GM12878 (cell line): ENCODE results near the gene KLHL3. TPM values are rescaled to one million over a fixed set of nuclear protein-coding genes. Genes with fewer than 3 reads are reported as not detected.

Source experiments
- ATAC-seq: fragments of 200-7000 bp; cut with Tn5 transposase; 3 replicates; pipeline ENCODE4 v1.9.1; 2020; ENCODE audit warnings: mild to moderate bottlenecking, moderate library complexity
- BruUV-seq: library from RNA; stranded (reverse); fragments of 400-500 nt; replicated peaks from 2 replicates; lab custom pipeline; 2021; lab: Mats Ljungman, UMichigan
- CTCF ChIA-PET: fragments of 300-600 bp; sonication (Branson Sonifier 250); formaldehyde crosslinking; extraction: SDS; loops from one replicate; lab custom pipeline; 2021; ENCODE audit warnings: inconsistent platforms; lab: Yijun Ruan, JAX
- POLR2A ChIA-PET: fragments of 350-600 bp; formaldehyde crosslinking; extraction: SDS; loops from one replicate; lab custom pipeline; 2021; ENCODE audit warnings: inconsistent platforms; lab: Charles Lee
- RAD21 ChIA-PET: fragments of 300-600 bp; sonication (Branson Sonifier 250); formaldehyde crosslinking; loops from one replicate; lab custom pipeline; 2023; ENCODE audit warnings: antibody characterized with exemption; ENCODE audit not compliant: unreplicated experiment; lab: Charles Lee
- SMC1A ChIA-PET: fragments of 300-600 bp; sonication (Branson Sonifier 250); formaldehyde crosslinking; loops from one replicate; lab custom pipeline; 2023; ENCODE audit not compliant: unreplicated experiment, uncharacterized antibody; lab: Charles Lee
- DNase-seq: peaks from one replicate; pipeline ENCODE4 v3.0.0-alpha.2; 2011; ENCODE audit warnings: low read depth, low spot score
- FAIRE-seq: peaks from 3 replicates; lab custom pipeline; 2011; peaks lifted over from hg19 to GRCh38; lab: Jason Lieb, UNC
- H2AFZ ChIP-seq: 2 replicates; pipeline ENCODE4 v1.6.0; 2011; ENCODE audit warnings: low read depth, low read length, control low read depth; ENCODE audit not compliant: control insufficient read depth
- H3K27ac ChIP-seq: 2 replicates; pipeline ENCODE4 v1.5.1; 2011; ENCODE audit warnings: control low read depth; ENCODE audit not compliant: control insufficient read depth, insufficient read depth
- H3K27me3 ChIP-seq, 2 experiments: replicated peaks in 1 of 2; 2 replicates each; pipeline versions ENCODE4 v1.6.0 to v1.6.1; 2011; ENCODE audit warnings: low read length in 1 of 2; ENCODE audit not compliant: control insufficient read depth in 2 of 2, insufficient read depth in 2 of 2
- H3K36me3 ChIP-seq, 2 experiments: 2 replicates each; pipeline ENCODE4 v1.5.1; 2011; ENCODE audit warnings: low read length in 1 of 2; ENCODE audit not compliant: control insufficient read depth in 2 of 2, insufficient read depth in 2 of 2
- H3K4me1 ChIP-seq: 2 replicates; pipeline ENCODE4 v1.6.1; 2011; ENCODE audit warnings: mild to moderate bottlenecking, low read length, moderate library complexity, mixed read lengths; ENCODE audit not compliant: control insufficient read depth, insufficient read depth
- H3K4me2 ChIP-seq: 2 replicates; pipeline ENCODE4 v1.6.0; 2011; ENCODE audit warnings: control low read depth; ENCODE audit not compliant: control insufficient read depth, insufficient read depth
- H3K4me3 ChIP-seq: fragments of 200-600 bp; sonication (generic); 2 replicates; pipeline ENCODE4 v1.5.1; 2016
- H3K79me2 ChIP-seq: 2 replicates; pipeline ENCODE4 v1.6.0; 2011; ENCODE audit warnings: low read length; ENCODE audit not compliant: control insufficient read depth, insufficient read depth
- H3K9ac ChIP-seq: 2 replicates; pipeline ENCODE4 v1.8.0; 2011; ENCODE audit warnings: low read length, control low read depth, mixed read lengths; ENCODE audit not compliant: control insufficient read depth, insufficient read depth
- H3K9me3 ChIP-seq: replicated peaks from 3 replicates; pipeline ENCODE4 v1.5.1; 2011; ENCODE audit warnings: mild to moderate bottlenecking, low read length; ENCODE audit not compliant: control insufficient read depth, insufficient read depth
- H4K20me1 ChIP-seq: 2 replicates; pipeline ENCODE4 v1.6.0; 2011; ENCODE audit not compliant: control insufficient read depth, insufficient read depth
- ATF3 ChIP-seq: IDR thresholded peaks from 2 replicates; pipeline ENCODE4 v1.6.1; 2011; ENCODE audit warnings: low read depth, mild to moderate bottlenecking, low read length, moderate library complexity, borderline replicate concordance; ENCODE audit errors: extremely low read depth
- BRCA1 ChIP-seq: IDR thresholded peaks from 2 replicates; pipeline ENCODE4 v1.6.1; 2011; ENCODE audit warnings: low read depth, low read length, improper control_type of control experiment
- DPF2 ChIP-seq: fragments of 450-650 bp; IDR thresholded peaks from 2 replicates; pipeline ENCODE4 v1.6.1; 2017; ENCODE audit warnings: mild to moderate bottlenecking
- ELK1 ChIP-seq: IDR thresholded peaks from 2 replicates; pipeline ENCODE4 v1.6.1; 2012; ENCODE audit warnings: low read depth, low read length, improper control_type of control experiment
- HDAC2 ChIP-seq: fragments of 200-600 bp; sonication (generic); IDR thresholded peaks from 2 replicates; pipeline ENCODE4 v1.6.1; 2017
- JUNB ChIP-seq: IDR thresholded peaks from 2 replicates; pipeline ENCODE4 v1.6.1; 2016; ENCODE audit warnings: antibody characterized with exemption, mild to moderate bottlenecking
- LARP7 ChIP-seq: fragments of 450-650 bp; IDR thresholded peaks from 2 replicates; pipeline ENCODE4 v1.6.1; 2017; ENCODE audit warnings: mild to moderate bottlenecking
- NRF1 ChIP-seq: conservative IDR thresholded peaks from 2 replicates; pipeline ENCODE4 v1.6.1; 2011; ENCODE audit warnings: mild to moderate bottlenecking, low read depth, low read length, improper control_type of control experiment
- PRDM15 ChIP-seq: fragments of 450-650 bp; formaldehyde crosslinking; IDR thresholded peaks from 2 replicates; pipeline ENCODE4 v1.4.0; 2020; ENCODE audit warnings: mild to moderate bottlenecking, moderate library complexity
- RELA ChIP-seq: fragments of 450-650 bp; IDR thresholded peaks from 2 replicates; pipeline ENCODE4 v1.8.0; 2014; ENCODE audit warnings: borderline replicate concordance; ENCODE audit not compliant: partially characterized antibody
- SMC3 ChIP-seq: IDR thresholded peaks from 2 replicates; pipeline ENCODE4 v1.6.1; 2011; ENCODE audit warnings: low read length, improper control_type of control experiment, borderline replicate concordance
- SUZ12 ChIP-seq: fragments of 200-600 bp; sonication (generic); IDR thresholded peaks from one replicate; pipeline ENCODE4 v1.6.1; 2018; ENCODE audit warnings: antibody characterized with exemption, mild to moderate bottlenecking; ENCODE audit not compliant: unreplicated experiment
- TBL1XR1 ChIP-seq: IDR thresholded peaks from 2 replicates; pipeline ENCODE4 v1.6.1; 2012; ENCODE audit warnings: low read depth, low read length, improper control_type of control experiment
- TCF3 ChIP-seq: IDR thresholded peaks from 2 replicates; pipeline ENCODE4 v1.6.1; 2012; ENCODE audit warnings: low read depth, mild to moderate bottlenecking, low read length, borderline replicate concordance; ENCODE audit not compliant: insufficient read depth
- YBX1 ChIP-seq: fragments of 450-650 bp; IDR thresholded peaks from 2 replicates; pipeline ENCODE4 v1.6.1; 2016; ENCODE audit warnings: antibody characterized with exemption
- ZBTB11 ChIP-seq: fragments of 450-650 bp; formaldehyde crosslinking; IDR thresholded peaks from 2 replicates; pipeline ENCODE4 v1.5.0; 2022; ENCODE audit warnings: mild to moderate bottlenecking, missing genetic modification characterization
- WGBS: methylation state at CpG from one replicate; pipeline ENCODE4 v1.1.6; 2016; ENCODE audit warnings: low lambda C conversion rate; ENCODE audit not compliant: insufficient replicate concordance, insufficient coverage; ENCODE audit errors: missing lambda C conversion rate; 5-methylcytosine and 5-hydroxymethylcytosine counted together
- in situ Hi-C: fragments of 300-500 bp; cut with MboI; formaldehyde crosslinking; loops from 9 replicates; pipeline ENCODE4 v1.14.3; 2018; ENCODE audit warnings: mixed read lengths
- intact Hi-C: fragments of 100-400 bp; cut with micrococcal nuclease; formaldehyde crosslinking; loops from one replicate; pipeline ENCODE4 v1.14.2; 2022; ENCODE audit not compliant: unreplicated experiment
- polyA plus RNA-seq, 11 experiments: library from polyadenylated mRNA; depleted of rRNA in 4 of 11; unstranded in 6 of 11; stranded (reverse) in 5 of 11; fragments of >200 nt; fragmentation: Nextera tagmentation in 4 of 11; fragmentation: Illumina TruSeq in 1 of 11; extraction: Ambion mirVana in 4 of 11; extraction: Trizol in 1 of 11; gene quantifications; 1 replicate in 1 of 11; 2 replicates in 10 of 11; pipeline versions ENCODE4 v1.2.1 to v1.2.3, GENCODE V29; 2011 to 2016; ENCODE audit warnings: inconsistent platforms in 2 of 11, missing spikeins in 2 of 11, low read depth in 1 of 11
- total RNA-seq, 4 experiments: library from RNA; depleted of rRNA in 3 of 4; stranded (reverse); fragments of >200 nt in 3 of 4; fragmentation: Illumina TruSeq in 1 of 4; extraction: Trizol in 1 of 4; gene quantifications; 2 replicates each; pipeline versions ENCODE4 v1.2.1 to v1.2.3, GENCODE V29; 2013 to 2021

Gene KLHL3
- total and polyA plus RNA-seq, 10 of the 15 experiments (the other 5 are each of a cell fraction or from before 2014, with no cell fraction given): 1.7 to 11.7 (median 5.6) TPM

- Histone ChIP-seq H3K4me3 (no peak overlapping the region), H3K79me2 (no peaks in the 10 kb centered on the region), H3K27ac (no peak overlapping the region), H3K4me1 (no peaks in the 10 kb centered on the region), H3K9ac (no peak overlapping the region), H3K36me3 (peaks cover 0 to 2% of the 10 kb centered on the region in 2 experiments; a peak in 1 of 4 replicates), H4K20me1 (no peaks in the 10 kb centered on the region), H3K4me2 (no peak overlapping the region), H3K27me3 (no peaks in the 10 kb centered on the region), H3K9me3 (no peaks in the 10 kb centered on the region), H2AFZ (no peak overlapping the region)
- ChIA-PET CTCF (interaction anchor here (1.1 kb wide), 1 partner anchor 62 kb away, joined by 3 read pairs; no protein-coding TSS in a partner anchor), POLR2A (no interaction called here), RAD21 (no interaction called here), SMC1A (no interaction called here)
- intact Hi-C loops: no loop called here
- DNase-seq (no peak), ATAC-seq (no peak), FAIRE-seq (no peak)
- in situ Hi-C loops: no loop called here
- WGBS: 100% methylated on average over 1 of the region's 1 CpG
- BruUV-seq: no TSS peak
- TF ChIP-seq YBX1: no peak
- no peak for TF ChIP-seq ELK1
- no peak for TF ChIP-seq HDAC2
- no peak for TF ChIP-seq LARP7
- TF ChIP-seq BRCA1: no peak
- no peak for TF ChIP-seq ZBTB11
- no peak for TF ChIP-seq JUNB
- no peak for TF ChIP-seq SMC3
- TF ChIP-seq RELA: no peak
- no peak for TF ChIP-seq DPF2
- no peak for TF ChIP-seq NRF1
- no peak for TF ChIP-seq PRDM15 (CRISPR knock-in tag)
- TF ChIP-seq TBL1XR1: no peak
- no peak for TF ChIP-seq ATF3
- no peak for TF ChIP-seq TCF3
- no peak for TF ChIP-seq SUZ12
These were observed 54.7 kb downstream of the KLHL3 start for GRCh38 chr5:137681191-137681590.
